ENCODE results near the gene USP32.

GRCh38 chr17:60278237-60278636, 113.7 kb downstream of the USP32 start:
- TF ChIP-seq YY1 (IDR thresholded peaks at IDR 0.05; ENCODE audit: insufficient read depth, insufficient read length) = no peak
- TF ChIP-seq SUZ12 (IDR thresholded peaks at IDR 0.05; ENCODE audit: extremely low read depth, insufficient read depth, insufficient read length) = no peak
- TF ChIP-seq ZNF274 (IDR thresholded peaks at IDR 0.05; ENCODE audit: low read depth, low read length) = no peak
